ENCODE data around the gene SEMA3B. TPM values are rescaled to one million over a fixed set of nuclear protein-coding genes. Genes with fewer than 3 reads are reported as not detected.

The SEMA3B gene
- total RNA-seq, 4 donors from 2014 or later, result 37.4 to 66.6 (median 46.4) TPM

- peaks cover 0 to 9% (median under 1%) of the 10 kb centered on the region in 4 donors for H3K36me3 ChIP-seq
- H3K4me1 ChIP-seq, result peaks cover 27 to 56% (median 52%) of the 10 kb centered on the region in 4 donors
- intact Hi-C loops (cut with DNase I), result no loop called here
Measured at GRCh38 chr3:50299638-50299928, 30.6 kb downstream of the SEMA3B start.

GRCh38 chr3:50299929-50300680 is 31.2 kb downstream of the SEMA3B start:
- TF ChIP-seq POLR2AphosphoS5 (IDR thresholded peaks at IDR 0.05) (no peak), CTCF (IDR thresholded peaks at IDR 0.05) (no peak), EP300 (IDR thresholded peaks at IDR 0.05) (no peak), POLR2A (IDR thresholded peaks at IDR 0.05; ENCODE audit: low read depth) (no peak)
- peak overlapping the region; percentile 86 to 93 (median 92) for H3K27ac ChIP-seq (replicated peaks in 1 of 4)
- peaks cover 27 to 56% (median 52%) of the 10 kb centered on the region in 4 donors for H3K4me1 ChIP-seq
- H3K9me3 ChIP-seq, result no peaks in the 10 kb centered on the region
- DNase-seq (ENCODE audit: extremely low spot score), result no peak
- 48% methylated on average over 12 of the region's 12 CpGs for WGBS
- H3K4me3 ChIP-seq, result peak overlapping the region; percentile 67 to 74 (median 72)
- peaks cover 0 to 9% (median 2%) of the 10 kb centered on the region in 4 donors for H3K36me3 ChIP-seq
- H3K27me3 ChIP-seq, result no peaks in the 10 kb centered on the region
- intact Hi-C loops (cut with DNase I), result no loop called here

More at GRCh38 chr3:50299638-50299928, 30.6 kb downstream of the SEMA3B start:
- Histone ChIP-seq H3K4me3 (peak overlapping the region; percentile 67 to 74 (median 72)), H3K9me3 (no peaks in the 10 kb centered on the region), H3K27ac (replicated peaks in 1 of 4) (peak overlapping the region; percentile 86 to 93 (median 92)), H3K27me3 (no peaks in the 10 kb centered on the region)
- 2% methylated on average over 12 of the region's 12 CpGs for WGBS
- no peak for DNase-seq (ENCODE audit: extremely low spot score)
- TF ChIP-seq POLR2A (IDR thresholded peaks at IDR 0.05; ENCODE audit: low read depth) (no peak), CTCF (IDR thresholded peaks at IDR 0.05) (no peak), EP300 (IDR thresholded peaks at IDR 0.05) (no peak), POLR2AphosphoS5 (IDR thresholded peaks at IDR 0.05) (no peak)

- Histone ChIP-seq H3K27ac (replicated peaks in 1 of 4) (peak overlapping the region; percentile 86 to 93 (median 92)), H3K27me3 (no peaks in the 10 kb centered on the region), H3K4me1 (peaks cover 27 to 56% (median 52%) of the 10 kb centered on the region in 4 donors), H3K4me3 (peak overlapping the region in 3 of 4 donors; percentile 70 to 74 (median 74)), H3K36me3 (peaks cover 0 to 9% (median 2%) of the 10 kb centered on the region in 4 donors), H3K9me3 (no peaks in the 10 kb centered on the region)
- no peak for DNase-seq (ENCODE audit: extremely low spot score)
- 91% methylated on average over 6 of the region's 6 CpGs for WGBS
- TF ChIP-seq POLR2AphosphoS5 (IDR thresholded peaks at IDR 0.05), result no peak
- TF ChIP-seq POLR2A (IDR thresholded peaks at IDR 0.05; ENCODE audit: low read depth), result no peak
- no peak for TF ChIP-seq EP300 (IDR thresholded peaks at IDR 0.05)
- TF ChIP-seq CTCF (IDR thresholded peaks at IDR 0.05), result no peak
- intact Hi-C loops (cut with DNase I), result no loop called here
Measured at GRCh38 chr3:50300681-50301254, 31.8 kb downstream of the SEMA3B start.

GRCh38 chr3:50302095-50303012 is 33.4 kb downstream of the SEMA3B start:
- no peak for DNase-seq (ENCODE audit: extremely low spot score)

More at GRCh38 chr3:50302095-50303012, 33.4 kb downstream of the SEMA3B start:
- no peaks in the 10 kb centered on the region for H3K9me3 ChIP-seq
- peak overlapping the region; percentile 28 to 53 (median 36) for H3K4me3 ChIP-seq
- peak overlapping the region; percentile 64 to 91 (median 70) for H3K27ac ChIP-seq (replicated peaks in 1 of 4)
- TF ChIP-seq POLR2A (IDR thresholded peaks at IDR 0.05; ENCODE audit: low read depth), result no peak
- no peak for TF ChIP-seq EP300 (IDR thresholded peaks at IDR 0.05)
- no peak for TF ChIP-seq CTCF (IDR thresholded peaks at IDR 0.05)
- no peak for TF ChIP-seq POLR2AphosphoS5 (IDR thresholded peaks at IDR 0.05)
- intact Hi-C loops (cut with DNase I), result no loop called here
- no peaks in the 10 kb centered on the region for H3K27me3 ChIP-seq
- WGBS, result 90% methylated on average over 14 of the region's 32 CpGs
- peaks cover 0 to 4% (median 0%) of the 10 kb centered on the region in 4 donors for H3K36me3 ChIP-seq
- peaks cover 27 to 55% (median 52%) of the 10 kb centered on the region in 4 donors for H3K4me1 ChIP-seq

Data from esophagus muscularis mucosa (tissue), 4 donors.